Non-pigmented ciliary epithelial cell (primary cell): ENCODE data around the gene SGSH.
"Not testable (repeated sequence)": the region's sequence is repeated elsewhere in the genome, so short reads cannot be mapped to it uniquely, and the experiment has no call there.

Experiments
- DNase-seq: peaks from one replicate; pipeline ENCODE4 v3.0.0-alpha.2; 2010; ENCODE audit warnings: low read depth

Gene SGSH

GRCh38 chr17:80253631-80254395 lies 33.7 kb upstream of the SGSH start:
- DNase-seq, result no peak

DNA sequence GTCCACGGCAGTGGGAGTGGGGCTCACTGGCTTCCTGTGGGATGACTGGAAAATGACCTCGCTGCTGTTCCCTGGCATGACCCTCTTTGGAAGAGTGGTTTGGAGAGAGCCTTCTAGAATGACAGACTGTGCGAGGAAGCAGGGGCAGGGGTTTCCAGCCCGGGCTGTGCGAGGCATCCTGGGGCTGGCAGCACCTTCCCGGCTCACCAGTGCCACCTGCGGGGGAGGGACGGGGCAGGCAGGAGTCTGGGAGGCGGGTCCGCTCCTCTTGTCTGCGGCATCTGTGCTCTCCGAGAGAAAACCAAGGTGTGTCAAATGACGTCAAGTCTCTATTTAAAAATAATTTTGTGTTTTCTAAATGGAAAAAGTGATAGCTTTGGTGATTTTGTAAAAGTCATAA lies 32.7 kb upstream of the SGSH start:
- no peak for DNase-seq

- no peak for DNase-seq
Measured at GRCh38 chr17:80251966-80252365, 31.8 kb upstream of the SGSH start.

- DNase-seq, result no peak
Measured at GRCh38 chr17:80248894-80249710, 29.0 kb upstream of the SGSH start.

DNA sequence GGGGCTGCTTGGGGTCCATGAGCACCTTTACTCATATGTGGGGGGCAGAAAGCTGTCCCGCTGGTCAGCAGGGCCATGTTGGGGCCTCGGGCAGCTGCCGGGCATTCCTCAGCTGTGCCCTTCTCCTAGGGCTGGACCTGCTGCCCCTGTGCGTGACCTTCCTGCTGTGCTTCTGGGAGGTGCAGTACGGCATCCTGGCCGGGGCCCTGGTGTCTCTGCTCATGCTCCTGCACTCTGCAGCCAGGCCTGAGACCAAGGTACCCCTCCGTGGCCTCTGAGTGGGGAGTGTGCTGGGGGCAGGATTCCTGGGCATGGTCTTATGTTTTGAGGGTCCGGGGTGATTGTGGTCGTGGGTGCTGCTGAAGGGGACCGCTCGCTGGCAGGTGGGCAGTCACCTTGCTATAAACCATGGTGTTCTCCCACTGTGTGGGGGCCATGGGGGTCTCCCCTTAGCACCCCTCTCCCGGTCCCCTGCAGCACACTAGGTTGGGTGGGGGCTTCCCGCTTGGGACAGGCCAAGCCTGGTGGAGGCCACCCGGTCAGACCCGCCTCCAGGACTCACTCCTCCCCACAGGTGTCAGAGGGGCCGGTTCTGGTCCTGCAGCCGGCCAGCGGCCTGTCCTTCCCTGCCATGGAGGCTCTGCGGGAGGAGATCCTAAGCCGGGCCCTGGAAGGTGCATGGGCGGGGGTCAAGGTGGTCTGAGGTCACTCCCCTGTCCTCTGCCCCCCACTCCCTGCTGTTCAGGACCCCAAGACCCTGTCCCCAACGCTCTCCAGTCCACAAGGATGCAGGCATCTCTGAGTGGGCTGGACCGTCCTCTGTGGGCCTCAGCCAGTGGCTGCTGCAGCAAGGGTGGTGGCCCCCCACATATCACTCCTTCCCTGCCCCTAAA lies 28.1 kb upstream of the SGSH start:
- DNase-seq, result no peak

DNA sequence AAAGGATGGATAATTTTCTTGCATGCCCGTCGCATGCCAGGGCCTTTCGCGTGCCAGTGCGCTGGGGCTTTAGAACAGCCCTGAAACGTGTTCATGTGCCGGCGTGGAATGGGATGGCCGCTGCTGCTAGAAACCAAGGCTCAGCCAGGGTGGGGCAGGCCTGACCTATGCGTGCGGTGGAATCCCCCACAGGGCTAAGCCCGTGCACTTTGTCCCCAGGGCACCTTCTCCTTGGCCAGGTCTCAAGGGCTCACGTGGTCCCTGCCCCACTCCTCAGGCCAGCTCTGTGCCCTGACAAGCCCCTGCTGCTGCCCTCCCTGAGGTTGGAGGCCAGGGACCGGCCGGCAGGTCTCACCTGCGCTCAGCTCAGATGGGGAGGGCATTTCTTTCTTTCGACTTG lies 27.4 kb upstream of the SGSH start:
- DNase-seq, result no peak

DNA sequence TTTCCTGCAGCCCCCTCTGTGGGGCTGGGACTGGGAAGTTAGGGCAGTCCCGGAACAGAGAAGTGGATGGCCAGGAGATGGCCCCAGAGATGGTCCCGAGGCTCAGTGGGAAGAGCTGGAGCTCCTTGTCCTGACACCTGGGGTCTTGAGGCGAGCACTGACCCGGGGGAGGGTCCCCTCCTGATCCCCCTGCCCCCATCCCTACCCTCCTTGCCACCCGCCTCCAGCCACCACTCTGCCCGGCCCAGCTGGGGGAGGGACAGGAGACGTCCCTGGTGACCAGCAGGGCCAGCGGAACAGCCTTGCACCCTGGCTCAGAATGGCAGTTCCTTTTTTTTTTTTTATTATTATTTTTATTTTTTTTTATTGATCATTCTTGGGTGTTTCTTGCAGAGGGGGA lies 26.6 kb upstream of the SGSH start:
- no peak for DNase-seq

- DNase-seq, result no peak
Measured at GRCh38 chr17:80246266-80246681, 26.1 kb upstream of the SGSH start.

- DNase-seq, result no peak
Measured at GRCh38 chr17:80245566-80246265, 25.6 kb upstream of the SGSH start.

GRCh38 chr17:80244871-80245509 lies 24.9 kb upstream of the SGSH start:
- no peak for DNase-seq

GRCh38 chr17:80244448-80244847 lies 24.3 kb upstream of the SGSH start:
- DNase-seq, result not testable (repeated sequence)

DNA sequence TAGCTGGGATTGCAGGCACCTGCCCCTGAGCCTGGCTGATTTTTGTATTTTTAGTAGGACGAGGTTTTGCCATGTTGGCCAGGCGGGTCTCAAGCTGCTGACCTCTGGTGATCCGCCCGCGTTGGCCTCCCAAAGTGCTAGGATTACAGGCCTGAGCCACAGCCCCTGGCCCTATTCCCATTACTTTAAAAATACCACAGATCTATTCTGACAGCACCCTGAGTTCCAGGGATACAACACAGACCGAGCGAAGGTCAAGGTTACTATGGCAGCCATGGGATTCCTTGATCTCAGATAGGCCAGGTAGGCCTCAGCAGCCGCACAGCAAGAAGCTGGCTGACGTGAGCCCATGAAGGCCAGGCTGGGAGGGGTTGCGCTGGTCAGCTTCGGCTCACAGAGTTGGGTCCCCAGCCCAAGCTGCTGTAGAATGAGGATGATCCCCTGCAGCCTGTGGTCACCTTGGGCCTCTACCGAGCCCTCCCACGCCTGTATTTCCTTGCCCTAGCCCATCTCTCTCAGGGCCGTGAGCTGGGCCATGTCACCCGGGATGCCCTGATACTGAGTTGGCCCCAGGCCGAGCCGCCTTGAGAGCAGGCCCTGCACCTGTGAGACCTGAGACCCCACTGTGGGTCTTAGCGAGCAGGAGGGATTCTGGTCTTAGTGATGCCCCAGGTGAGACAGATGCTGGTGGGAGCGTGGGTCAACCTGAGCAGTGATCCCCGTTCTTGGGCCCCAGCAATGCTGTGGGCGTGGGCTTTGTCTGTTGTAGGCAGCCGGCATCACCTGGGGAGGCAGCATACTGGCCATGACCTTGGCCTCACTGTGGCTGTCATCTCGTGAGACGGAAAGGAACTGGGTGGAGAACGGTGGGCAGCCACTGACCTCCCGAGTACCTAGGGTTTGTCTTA lies 23.6 kb upstream of the SGSH start:
- no peak for DNase-seq

DNA sequence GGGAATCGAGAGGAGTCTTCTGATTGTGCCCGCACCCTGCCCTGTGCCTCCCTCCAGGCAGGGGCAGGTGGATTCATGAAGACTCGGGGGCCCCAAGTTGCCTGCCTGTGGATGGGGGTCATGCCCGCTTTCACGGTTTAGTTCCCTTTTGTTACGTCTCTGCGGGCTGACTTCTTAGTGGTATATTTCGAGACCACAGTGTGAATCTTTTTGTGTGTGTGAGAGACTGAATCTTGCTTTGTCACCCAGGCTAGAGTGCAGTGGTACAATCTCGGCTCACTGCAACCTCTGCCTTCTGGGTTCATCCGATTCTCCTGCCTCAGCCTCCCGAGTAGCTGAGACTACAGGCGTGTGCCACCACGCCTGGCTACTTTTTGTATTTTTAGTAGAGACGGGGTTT lies 22.4 kb upstream of the SGSH start:
- DNase-seq, result no peak

DNA sequence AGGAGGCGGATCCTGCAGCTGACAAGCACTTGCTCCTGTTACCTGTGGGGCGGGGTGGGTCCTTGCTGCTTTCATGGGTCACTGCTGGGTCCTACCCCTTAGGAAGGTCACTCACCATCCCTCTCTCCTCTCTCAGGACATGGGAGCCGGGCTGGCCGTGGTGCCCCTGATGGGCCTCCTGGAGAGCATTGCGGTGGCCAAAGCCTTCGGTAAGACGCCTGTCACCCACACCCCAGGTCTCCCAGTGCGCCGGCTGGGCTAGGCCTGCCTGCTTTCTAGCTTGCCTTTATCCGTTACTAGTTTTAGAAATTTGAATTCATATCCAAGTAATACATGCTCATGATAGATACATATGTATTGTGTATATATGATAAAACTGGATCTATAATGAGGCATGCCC lies 17.3 kb upstream of the SGSH start:
- DNase-seq, result no peak

- no peak for DNase-seq
Measured at GRCh38 chr17:80236911-80237310, 16.8 kb upstream of the SGSH start.

GRCh38 chr17:80233202-80233601 lies 13.1 kb upstream of the SGSH start:
- no peak for DNase-seq

- no peak for DNase-seq
Measured at GRCh38 chr17:80232438-80232837, 12.3 kb upstream of the SGSH start.

DNA sequence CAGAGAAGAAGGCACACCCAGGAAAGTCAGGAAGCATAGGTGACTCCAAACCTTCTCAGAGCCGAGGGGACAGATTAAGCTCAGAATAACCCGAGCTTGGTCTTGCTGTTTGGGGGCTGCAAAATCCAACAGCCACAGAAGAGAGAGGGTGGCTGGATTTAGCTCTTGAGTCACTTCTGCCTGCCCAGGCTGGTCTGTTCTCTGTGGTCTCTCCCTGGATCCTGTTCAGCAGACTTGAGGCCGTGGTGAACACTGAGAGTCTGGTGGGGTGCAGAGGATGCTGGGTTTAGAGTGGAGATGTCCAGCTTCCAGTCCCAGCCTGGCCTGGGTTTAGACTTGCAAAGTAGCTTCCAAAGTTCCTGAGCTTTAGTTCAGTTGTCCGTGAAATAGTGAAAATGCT lies 8.9 kb upstream of the SGSH start:
- no peak for DNase-seq

DNA sequence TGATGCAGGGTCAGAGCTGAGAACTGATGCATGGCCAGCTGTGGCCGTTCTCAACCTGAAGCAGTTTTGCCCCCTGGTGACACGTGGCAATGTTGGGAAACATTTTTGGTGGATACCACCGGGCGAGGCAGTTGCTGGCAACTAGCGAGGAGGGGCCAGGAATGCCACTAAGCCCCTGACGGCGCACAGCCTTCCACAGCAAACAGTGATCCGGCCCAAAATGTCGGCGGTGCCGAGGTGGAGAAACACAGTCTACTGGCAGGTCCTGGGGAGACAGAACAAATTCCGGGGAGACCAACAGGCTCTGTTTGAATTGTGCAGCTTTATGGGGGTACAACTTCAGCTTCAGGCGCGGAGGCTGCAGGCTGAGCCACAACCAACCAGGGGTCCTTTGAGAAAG lies 8.3 kb upstream of the SGSH start:
- no peak for DNase-seq

DNA sequence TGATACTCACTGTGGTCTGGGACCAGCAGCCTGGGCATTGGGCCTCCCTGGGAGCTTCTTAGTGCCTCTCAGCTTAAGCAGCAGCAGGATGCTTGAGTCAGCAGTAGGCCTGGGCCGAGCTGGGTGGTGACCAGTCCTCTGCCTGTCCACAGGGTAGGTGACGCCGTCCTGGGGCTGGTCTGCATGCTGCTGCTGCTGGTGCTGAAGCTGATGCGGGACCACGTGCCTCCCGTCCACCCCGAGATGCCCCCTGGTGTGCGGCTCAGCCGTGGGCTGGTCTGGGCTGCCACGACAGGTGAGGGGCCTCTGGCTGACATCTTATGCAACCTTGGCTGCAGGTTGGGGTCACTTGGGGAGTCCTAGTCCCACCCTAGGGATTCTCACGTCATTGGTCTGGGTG lies 7.5 kb upstream of the SGSH start:
- DNase-seq, result no peak
